HCT116 (cell line): ENCODE results near the gene TP63.

Source experiments
- MAX ChIP-seq: IDR thresholded peaks from 2 replicates; pipeline ENCODE4 v1.6.1; 2012
- REST ChIP-seq: IDR thresholded peaks from 2 replicates; pipeline ENCODE4 v1.6.1; 2012; ENCODE audit warnings: low read depth
- YY1 ChIP-seq: IDR thresholded peaks from 2 replicates; pipeline ENCODE4 v1.6.1; 2011; ENCODE audit warnings: low read length, low read depth, moderate library complexity, mild to moderate bottlenecking; ENCODE audit not compliant: insufficient replicate concordance; ENCODE audit errors: extremely low read depth
- ZBTB33 ChIP-seq: IDR thresholded peaks from 2 replicates; pipeline ENCODE4 v1.6.1; 2011; ENCODE audit warnings: mild to moderate bottlenecking, low read length, moderate library complexity; ENCODE audit not compliant: insufficient replicate concordance; ENCODE audit errors: extremely low read depth

GRCh38 chr3:189900578-189900977 is 269.4 kb downstream of the TP63 start:
- TF ChIP-seq ZBTB33 (no peak), MAX (no peak), YY1 (no peak), REST (no peak)
